GM10248 (cell line): ENCODE data around the gene CRACDL.
A peak's percentile ranks its signal among the peaks of the same experiment; 100 is the strongest.
"Not testable (repeated sequence)": the region's sequence is repeated elsewhere in the genome, so short reads cannot be mapped to it uniquely, and the experiment has no call there.

Source experiments
- CTCF ChIA-PET: fragments of 300-600 bp; sonication (Branson Sonifier 250); formaldehyde crosslinking; extraction: SDS; loops from one replicate; lab custom pipeline; 2021; ENCODE audit warnings: antibody characterized with exemption; lab: Yijun Ruan, JAX
- POLR2A ChIA-PET: fragments of 350-650 bp; sonication (Branson Sonifier 250); formaldehyde crosslinking; extraction: SDS; loops from one replicate; lab custom pipeline; 2020; ENCODE audit warnings: antibody characterized with exemption; lab: Yijun Ruan, JAX
- DNase-seq: peaks from one replicate; pipeline ENCODE4 v3.0.0; 2012; ENCODE audit errors: extremely low spot score
- CTCF ChIP-seq: IDR thresholded peaks from 2 replicates; pipeline ENCODE4 v1.5.1; 2012; ENCODE audit warnings: mild to moderate bottlenecking, low read depth; ENCODE audit errors: extremely low read depth, missing control alignments, control extremely low read depth

Gene CRACDL

GRCh38 chr2:98761267-98761781 lies 174.7 kb downstream of the CRACDL start:
- ChIA-PET CTCF (no interaction called here), POLR2A (no interaction called here)
- DNase-seq = no peak
- no peak for TF ChIP-seq CTCF

GRCh38 chr2:98759827-98760625 lies 176.0 kb downstream of the CRACDL start:
- ChIA-PET CTCF (no interaction called here), POLR2A (no interaction called here)
- no peak for DNase-seq
- TF ChIP-seq CTCF = no peak

GRCh38 chr2:98759338-98759737 lies 176.7 kb downstream of the CRACDL start:
- no peak for TF ChIP-seq CTCF
- POLR2A ChIA-PET = no interaction called here

GRCh38 chr2:98757904-98758421 lies 178.1 kb downstream of the CRACDL start:
- ChIA-PET CTCF (interaction anchor here (0.9 to 2.4 kb wide), 4 partner anchors 10 to 36 kb away, joined by 3 to 5 read pairs (median 4); no protein-coding TSS in a partner anchor), POLR2A (no interaction called here)
- peak; percentile 69 for DNase-seq
- no peak for TF ChIP-seq CTCF

More at GRCh38 chr2:98759338-98759737, 176.7 kb downstream of the CRACDL start:
- no peak for DNase-seq
- CTCF ChIA-PET = no interaction called here

- CTCF ChIA-PET = no interaction called here
- POLR2A ChIA-PET = no interaction called here
- no peak for TF ChIP-seq CTCF
- DNase-seq = no peak
These were observed 182.2 kb downstream of the CRACDL start for GRCh38 chr2:98753801-98754200.

GRCh38 chr2:98752711-98753110 lies 183.3 kb downstream of the CRACDL start:
- POLR2A ChIA-PET, CTCF ChIA-PET, DNase-seq: not testable (repeated sequence)

- no peak for DNase-seq
- CTCF ChIA-PET = no interaction called here
- POLR2A ChIA-PET = no interaction called here
- no peak for TF ChIP-seq CTCF
These were observed 184.3 kb downstream of the CRACDL start for GRCh38 chr2:98751748-98752147.
